ENCODE measurements around the gene NOS1AP. TPM values are rescaled to one million over a fixed set of nuclear protein-coding genes. Genes with fewer than 3 reads are reported as not detected.

The NOS1AP gene
- total and polyA plus RNA-seq, 2 donors (not counting 3 experiments of a cell fraction or from before 2014, with no cell fraction given): 1.3 to 5.4 TPM

- Histone ChIP-seq H3K27me3 (ENCODE audit: control insufficient read depth in 2 of 2, insufficient read depth in 2 of 2, low read length in 2 of 2) (no peaks in the 10 kb centered on the region), H3K9me1 (replicated peaks; ENCODE audit: control insufficient read depth, extremely low read depth, insufficient read depth, low read length) (no peaks in the 10 kb centered on the region), H4K20me1 (replicated peaks; ENCODE audit: control insufficient read depth, extremely low read depth, insufficient read depth, low read length) (no peaks in the 10 kb centered on the region), H3K79me2 (ENCODE audit: control insufficient read depth, insufficient read depth, low read length) (no peaks in the 10 kb centered on the region), H3K27ac (ENCODE audit: insufficient read depth, low read depth, low read length) (no peak overlapping the region), H3K4me3 (replicated peaks in 1 of 3; ENCODE audit: insufficient read depth in 1 of 3, low read depth in 1 of 3, low read length in 3 of 3) (no peak overlapping the region), H3K4me1 (ENCODE audit: control insufficient read depth, extremely low read depth, insufficient read depth, low read length) (no peaks in the 10 kb centered on the region), H3K36me3 (ENCODE audit: control insufficient read depth in 2 of 2, extremely low read depth in 1 of 2, insufficient read depth in 2 of 2, low read length in 2 of 2) (no peaks in the 10 kb centered on the region), H3K9me3 (replicated peaks; ENCODE audit: control insufficient read depth, insufficient read depth, low read length) (no peaks in the 10 kb centered on the region), H2AFZ (ENCODE audit: low read depth, low read length) (no peak overlapping the region), H3K9ac (replicated peaks; ENCODE audit: extremely low read depth, insufficient read depth, low read length) (no peak overlapping the region), H3K4me2 (ENCODE audit: insufficient read depth, low read length) (no peak overlapping the region)
- dilution Hi-C loops (cut with MboI; ENCODE audit: extremely low pct_ligation_motif_present, low sequenced_read_pairs): no loop called here
- POLR2A ChIA-PET: no interaction called here
- CTCF ChIA-PET: interaction anchor here (1.8 kb wide), 1 partner anchor 13 kb away, joined by 6 read pairs; no protein-coding TSS in a partner anchor
- FAIRE-seq (no peak), DNase-seq (ENCODE audit: low read depth, low spot score) (no peak)
- BruUV-seq (replicated peaks): no TSS peak
- intact Hi-C loops (cut with micrococcal nuclease): no loop called here
- TF ChIP-seq FOS (IDR thresholded peaks at IDR 0.05; ENCODE audit: borderline replicate concordance, insufficient read depth, low read length) (no peak), MAX (IDR thresholded peaks at IDR 0.05; ENCODE audit: insufficient read depth, insufficient read length) (no peak)
These were observed 165.8 kb downstream of the NOS1AP start for GRCh38 chr1:162235241-162235800.

GRCh38 chr1:162236201-162236600 is 166.7 kb downstream of the NOS1AP start:
- no peak overlapping the region for H3K9ac ChIP-seq (replicated peaks; ENCODE audit: extremely low read depth, insufficient read depth, low read length)
- H3K27ac ChIP-seq (ENCODE audit: insufficient read depth, low read depth, low read length): no peak overlapping the region
- FAIRE-seq (no peak), DNase-seq (ENCODE audit: low read depth, low spot score) (no peak)
- dilution Hi-C loops (cut with MboI; ENCODE audit: extremely low pct_ligation_motif_present, low sequenced_read_pairs) (no loop called here), intact Hi-C loops (cut with micrococcal nuclease) (no loop called here)
- no peaks in the 10 kb centered on the region for H3K27me3 ChIP-seq (ENCODE audit: control insufficient read depth in 2 of 2, insufficient read depth in 2 of 2, low read length in 2 of 2)
- H4K20me1 ChIP-seq (replicated peaks; ENCODE audit: control insufficient read depth, extremely low read depth, insufficient read depth, low read length): no peaks in the 10 kb centered on the region
- H3K79me2 ChIP-seq (ENCODE audit: control insufficient read depth, insufficient read depth, low read length): no peaks in the 10 kb centered on the region
- no peaks in the 10 kb centered on the region for H3K36me3 ChIP-seq (ENCODE audit: control insufficient read depth in 2 of 2, extremely low read depth in 1 of 2, insufficient read depth in 2 of 2, low read length in 2 of 2)
- BruUV-seq (replicated peaks): no TSS peak
- H3K4me2 ChIP-seq (ENCODE audit: insufficient read depth, low read length): no peak overlapping the region
- TF ChIP-seq POLR2A (IDR thresholded peaks at IDR 0.05; ENCODE audit: low read depth, low read length): no peak
- TF ChIP-seq EZH2 (IDR thresholded peaks at IDR 0.05; ENCODE audit: borderline replicate concordance, low read depth, low read length, severe bottlenecking): no peak
- TF ChIP-seq CTCF (IDR thresholded peaks at IDR 0.05; ENCODE audit: extremely low read depth in 1 of 2, insufficient read depth in 1 of 2, low read depth in 1 of 2, low read length in 2 of 2): no peak
- TF ChIP-seq MAX (IDR thresholded peaks at IDR 0.05; ENCODE audit: insufficient read depth, insufficient read length): no peak
- no peak for TF ChIP-seq JUN (IDR thresholded peaks at IDR 0.05; ENCODE audit: borderline replicate concordance, insufficient read depth, insufficient read length, low read depth)
- no peak for TF ChIP-seq FOS (IDR thresholded peaks at IDR 0.05; ENCODE audit: borderline replicate concordance, insufficient read depth, low read length)
- no peak for TF ChIP-seq MYC (IDR thresholded peaks at IDR 0.05; ENCODE audit: low read depth, low read length)
- no peak for TF ChIP-seq POLR2AphosphoS5 (IDR thresholded peaks at IDR 0.05; ENCODE audit: insufficient read depth, low read depth, low read length)
- no peak for TF ChIP-seq GATA2 (IDR thresholded peaks at IDR 0.05; ENCODE audit: insufficient read depth, insufficient read length, low read depth, low read length)
- no peaks in the 10 kb centered on the region for H3K4me1 ChIP-seq (ENCODE audit: control insufficient read depth, extremely low read depth, insufficient read depth, low read length)
- ChIA-PET POLR2A (no interaction called here), CTCF (interaction anchor here (1.8 kb wide), 1 partner anchor 14 kb away, joined by 6 read pairs; no protein-coding TSS in a partner anchor)
- H3K4me3 ChIP-seq (replicated peaks in 1 of 3; ENCODE audit: insufficient read depth in 1 of 3, low read depth in 1 of 3, low read length in 3 of 3): no peak overlapping the region
- no peaks in the 10 kb centered on the region for H3K9me1 ChIP-seq (replicated peaks; ENCODE audit: control insufficient read depth, extremely low read depth, insufficient read depth, low read length)
- no peak overlapping the region for H2AFZ ChIP-seq (ENCODE audit: low read depth, low read length)
- H3K9me3 ChIP-seq (replicated peaks; ENCODE audit: control insufficient read depth, insufficient read depth, low read length): no peaks in the 10 kb centered on the region
